Uterus (tissue), 4 donors: ENCODE measurements around the gene PPP3CB. TPM values are rescaled to one million over a fixed set of nuclear protein-coding genes. Genes with fewer than 3 reads are reported as not detected.

ENCODE experiments used
- DNase-seq, 2 donors: peaks; one replicate each; pipeline ENCODE4 v3.0.0-alpha.2; 2019 to 2020
- H3K27ac ChIP-seq, 2 donors: fragments of 200-600 bp; sonication (generic); 1 replicate in 1 of 2; 2 replicates in 1 of 2; pipeline ENCODE4 v1.5.1; 2016 to 2018
- H3K27me3 ChIP-seq, 2 donors: fragments of 200-600 bp; sonication (generic); one replicate each; pipeline ENCODE4 v1.5.1; 2018 to 2019; ENCODE audit warnings: control low read depth in 1 of 2
- H3K36me3 ChIP-seq, 2 donors: fragments of 200-600 bp; sonication (generic); one replicate each; pipeline ENCODE4 v1.5.1; 2019; ENCODE audit warnings: control low read depth in 1 of 2
- H3K4me1 ChIP-seq, 2 donors: fragments of 200-600 bp; sonication (generic); one replicate each; pipeline ENCODE4 v1.5.1; 2018 to 2019; ENCODE audit warnings: control low read depth in 1 of 2
- H3K4me3 ChIP-seq, 2 donors: fragments of 200-600 bp; sonication (generic); 1 replicate in 1 of 2; 2 replicates in 1 of 2; pipeline ENCODE4 v1.5.1; 2018 to 2019; ENCODE audit warnings: mild to moderate bottlenecking in 1 of 2
- H3K9me3 ChIP-seq, 2 donors: fragments of 200-600 bp; sonication (generic); one replicate each; pipeline ENCODE4 v1.5.1; 2019; ENCODE audit warnings: control low read depth in 1 of 2
- CTCF ChIP-seq, 4 experiments: fragments of 200-600 bp in 2 of 4; fragments of 450-650 bp in 2 of 4; sonication (generic) in 2 of 4; IDR thresholded peaks; one replicate each; pipeline ENCODE4 v1.5.1; 2016 to 2019; ENCODE audit warnings: antibody characterized with exemption in 4 of 4, mild to moderate bottlenecking in 2 of 4, moderate library complexity in 1 of 4
- POLR2A ChIP-seq, 2 donors: fragments of 450-650 bp; IDR thresholded peaks; one replicate each; pipeline ENCODE4 v1.6.1; 2016; ENCODE audit warnings: antibody characterized with exemption in 2 of 2, mild to moderate bottlenecking in 1 of 2, moderate library complexity in 1 of 2
- intact Hi-C: fragments of 100-400 bp; cut with DNase I; formaldehyde crosslinking; loops from one replicate; pipeline ENCODE4 v1.15.1; 2023; ENCODE audit warnings: low total_unique reads
- total RNA-seq, 4 donors: library from RNA; depleted of rRNA in 3 of 4; stranded (reverse); fragments of >200 nt in 3 of 4; gene quantifications; one replicate each; pipeline versions ENCODE4 v1.1.0 to v1.2.4, GENCODE V29; 2014 to 2023
- donor health status: DM: yes; HTN: yes; CAD: no.

The PPP3CB gene
- 10 to 100 TPM; 40.0 to 80.5 (median 70.1) TPM for total RNA-seq

- H3K36me3 ChIP-seq, result no peaks in the 10 kb centered on the region
- peak; percentile 88 to 91 for DNase-seq
- no peaks in the 10 kb centered on the region for H3K27me3 ChIP-seq
- H3K4me1 ChIP-seq, result peaks cover 4% of the 10 kb centered on the region in 2 donors
- intact Hi-C loops, result no loop called here
- peak within 1 kb of the TSS; percentile 94 to 99 for H3K27ac ChIP-seq
- TF ChIP-seq POLR2A (IDR thresholded peaks at IDR 0.05), result no peak
- peak within 1 kb of the TSS; percentile 70 to 91 for H3K4me3 ChIP-seq
- no peaks in the 10 kb centered on the region for H3K9me3 ChIP-seq
Measured at GRCh38 chr10:73495884-73496674, at the start of gene PPP3CB. TSS of gene PPP3CB (minus strand) at chr10:73496024. CDS start at chr10:73495889, 135 bp downstream.

GRCh38 chr10:73545357-73545756, 49.5 kb upstream of the PPP3CB start:
- H3K27ac ChIP-seq, result no peak overlapping the region
- no peaks in the 10 kb centered on the region for H3K27me3 ChIP-seq
- no peaks in the 10 kb centered on the region for H3K9me3 ChIP-seq
- no peaks in the 10 kb centered on the region for H3K36me3 ChIP-seq
- no peak for DNase-seq
- no peaks in the 10 kb centered on the region for H3K4me1 ChIP-seq
- no peak overlapping the region for H3K4me3 ChIP-seq
- intact Hi-C loops, result no loop called here
- no peak for TF ChIP-seq POLR2A (IDR thresholded peaks at IDR 0.05)
- no peak for TF ChIP-seq CTCF (IDR thresholded peaks at IDR 0.05)

- Histone ChIP-seq H3K27ac (no peak overlapping the region), H3K9me3 (no peaks in the 10 kb centered on the region), H3K36me3 (no peaks in the 10 kb centered on the region), H3K4me3 (no peak overlapping the region), H3K4me1 (no peaks in the 10 kb centered on the region), H3K27me3 (no peaks in the 10 kb centered on the region)
- TF ChIP-seq POLR2A (IDR thresholded peaks at IDR 0.05) (no peak), CTCF (IDR thresholded peaks at IDR 0.05) (no peak)
- intact Hi-C loops, result no loop called here
- DNase-seq, result no peak
Measured at GRCh38 chr10:73537709-73538108, 41.9 kb upstream of the PPP3CB start.

GRCh38 chr10:73537288-73537687, 41.5 kb upstream of the PPP3CB start:
- no peaks in the 10 kb centered on the region for H3K4me1 ChIP-seq
- intact Hi-C loops, result no loop called here
- H3K36me3 ChIP-seq, result no peaks in the 10 kb centered on the region
- DNase-seq, result no peak
- no peaks in the 10 kb centered on the region for H3K27me3 ChIP-seq
- H3K4me3 ChIP-seq, result no peak overlapping the region
- no peak overlapping the region for H3K27ac ChIP-seq
- TF ChIP-seq CTCF (IDR thresholded peaks at IDR 0.05), result no peak
- TF ChIP-seq POLR2A (IDR thresholded peaks at IDR 0.05), result no peak
- no peaks in the 10 kb centered on the region for H3K9me3 ChIP-seq

DNA sequence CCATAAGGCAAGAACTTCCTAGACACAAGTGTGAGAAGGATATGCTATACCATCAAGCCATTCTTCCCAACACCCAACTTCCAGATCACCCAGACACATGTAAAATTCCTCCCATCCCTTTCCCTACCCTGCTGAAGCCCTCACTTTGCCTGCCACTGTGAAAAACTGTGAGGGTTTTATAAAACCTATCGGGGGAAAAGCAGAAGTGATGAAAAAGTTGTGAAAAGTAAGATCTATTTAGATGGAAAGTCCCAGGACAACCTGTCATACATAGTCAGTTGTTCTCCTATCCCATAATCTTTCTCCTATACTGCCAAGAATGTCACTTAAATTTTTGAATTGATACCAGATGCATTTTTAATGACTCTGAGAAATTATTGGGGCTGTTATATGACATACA, 39.0 kb upstream of the PPP3CB start:
- no peaks in the 10 kb centered on the region for H3K27me3 ChIP-seq
- no peak overlapping the region for H3K27ac ChIP-seq
- H3K4me1 ChIP-seq, result no peaks in the 10 kb centered on the region
- no peak for DNase-seq
- no peaks in the 10 kb centered on the region for H3K9me3 ChIP-seq
- no peak for TF ChIP-seq CTCF (IDR thresholded peaks at IDR 0.05)
- no peak for TF ChIP-seq POLR2A (IDR thresholded peaks at IDR 0.05)
- no peaks in the 10 kb centered on the region for H3K36me3 ChIP-seq
- intact Hi-C loops, result no loop called here
- no peak overlapping the region for H3K4me3 ChIP-seq
